Measurements from ENCODE around the gene OIT3. TPM values are rescaled to one million over a fixed set of nuclear protein-coding genes. Genes with fewer than 3 reads are reported as not detected.

The OIT3 gene
- total RNA-seq, 1 experiment from 2014 or later: not detected

DNA sequence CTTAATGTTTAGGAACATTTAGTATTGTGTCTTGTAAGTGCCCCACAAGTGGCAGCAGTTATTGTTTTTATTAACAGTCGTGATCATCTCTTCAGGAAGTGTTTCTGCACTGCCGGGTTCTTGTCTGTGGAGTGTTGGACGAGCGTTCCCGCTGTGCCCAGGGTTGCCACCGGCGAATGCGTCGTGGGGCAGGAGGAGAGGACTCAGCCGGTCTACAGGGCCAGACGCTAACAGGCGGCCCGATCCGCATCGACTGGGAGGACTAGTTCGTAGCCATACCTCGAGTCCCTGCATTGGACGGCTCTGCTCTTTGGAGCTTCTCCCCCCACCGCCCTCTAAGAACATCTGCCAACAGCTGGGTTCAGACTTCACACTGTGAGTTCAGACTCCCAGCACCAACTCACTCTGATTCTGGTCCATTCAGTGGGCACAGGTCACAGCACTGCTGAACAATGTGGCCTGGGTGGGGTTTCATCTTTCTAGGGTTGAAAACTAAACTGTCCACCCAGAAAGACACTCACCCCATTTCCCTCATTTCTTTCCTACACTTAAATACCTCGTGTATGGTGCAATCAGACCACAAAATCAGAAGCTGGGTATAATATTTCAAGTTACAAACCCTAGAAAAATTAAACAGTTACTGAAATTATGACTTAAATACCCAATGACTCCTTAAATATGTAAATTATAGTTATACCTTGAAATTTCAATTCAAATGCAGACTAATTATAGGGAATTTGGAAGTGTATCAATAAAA is 38.9 kb downstream of the OIT3 start:
- Histone ChIP-seq H3K27me3 (ENCODE audit: control insufficient read depth, insufficient read depth, low read length) (0 out of 2 replicates have a peak, but pooled peaks cover 2% of the 10 kb centered on the region), H3K27ac (ENCODE audit: low read length) (no peak overlapping the region), H3K36me3 (ENCODE audit: control insufficient read depth, insufficient read depth, low read length) (no peaks in the 10 kb centered on the region), H3K9me3 (ENCODE audit: control insufficient read depth, insufficient read depth, low read depth, low read length) (no peaks in the 10 kb centered on the region), H3K4me1 (ENCODE audit: control insufficient read depth, insufficient read depth, low read length) (no peaks in the 10 kb centered on the region), H3K4me3 (ENCODE audit: low read depth in 2 of 2, low read length in 2 of 2) (no peak overlapping the region)
- ChIA-PET POLR2A (no interaction called here), CTCF (no interaction called here)
- DNase-seq (ENCODE audit: low read depth, low spot score) (no peak), ATAC-seq (no peak)
- intact Hi-C loops (cut with micrococcal nuclease; ENCODE audit: unreplicated experiment) (no loop called here), in situ Hi-C loops (cut with HindIII; ENCODE audit: low pct_unique_long_range_greater_than_20kb, low sequenced_read_pairs) (no loop called here)
- no TSS peak for BruUV-seq (replicated peaks)
- TF ChIP-seq SIN3A (IDR thresholded peaks at IDR 0.05; ENCODE audit: borderline replicate concordance, insufficient read depth, low read depth, low read length): no peak
- TF ChIP-seq, protein P1, sequence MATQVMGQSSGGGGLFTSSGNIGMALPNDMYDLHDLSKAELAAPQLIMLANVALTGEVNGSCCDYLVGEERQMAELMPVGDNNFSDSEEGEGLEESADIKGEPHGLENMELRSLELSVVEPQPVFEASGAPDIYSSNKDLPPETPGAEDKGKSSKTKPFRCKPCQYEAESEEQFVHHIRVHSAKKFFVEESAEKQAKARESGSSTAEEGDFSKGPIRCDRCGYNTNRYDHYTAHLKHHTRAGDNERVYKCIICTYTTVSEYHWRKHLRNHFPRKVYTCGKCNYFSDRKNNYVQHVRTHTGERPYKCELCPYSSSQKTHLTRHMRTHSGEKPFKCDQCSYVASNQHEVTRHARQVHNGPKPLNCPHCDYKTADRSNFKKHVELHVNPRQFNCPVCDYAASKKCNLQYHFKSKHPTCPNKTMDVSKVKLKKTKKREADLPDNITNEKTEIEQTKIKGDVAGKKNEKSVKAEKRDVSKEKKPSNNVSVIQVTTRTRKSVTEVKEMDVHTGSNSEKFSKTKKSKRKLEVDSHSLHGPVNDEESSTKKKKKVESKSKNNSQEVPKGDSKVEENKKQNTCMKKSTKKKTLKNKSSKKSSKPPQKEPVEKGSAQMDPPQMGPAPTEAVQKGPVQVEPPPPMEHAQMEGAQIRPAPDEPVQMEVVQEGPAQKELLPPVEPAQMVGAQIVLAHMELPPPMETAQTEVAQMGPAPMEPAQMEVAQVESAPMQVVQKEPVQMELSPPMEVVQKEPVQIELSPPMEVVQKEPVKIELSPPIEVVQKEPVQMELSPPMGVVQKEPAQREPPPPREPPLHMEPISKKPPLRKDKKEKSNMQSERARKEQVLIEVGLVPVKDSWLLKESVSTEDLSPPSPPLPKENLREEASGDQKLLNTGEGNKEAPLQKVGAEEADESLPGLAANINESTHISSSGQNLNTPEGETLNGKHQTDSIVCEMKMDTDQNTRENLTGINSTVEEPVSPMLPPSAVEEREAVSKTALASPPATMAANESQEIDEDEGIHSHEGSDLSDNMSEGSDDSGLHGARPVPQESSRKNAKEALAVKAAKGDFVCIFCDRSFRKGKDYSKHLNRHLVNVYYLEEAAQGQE (IDR thresholded peaks at IDR 0.05; ENCODE audit: insufficient read depth in 1 of 2, low read depth in 2 of 2, low read length in 1 of 2): no peak
- no peak for TF ChIP-seq POLR2AphosphoS5 (IDR thresholded peaks at IDR 0.05; ENCODE audit: low read depth, low read length)
- TF ChIP-seq TCF7L2 (IDR thresholded peaks at IDR 0.05; ENCODE audit: low read depth, low read length): no peak
- no peak for TF ChIP-seq CTCF (IDR thresholded peaks at IDR 0.05)

- CTCF ChIA-PET: no interaction called here
- no peak for ATAC-seq
These were observed 41.8 kb downstream of the OIT3 start for GRCh38 chr10:72935361-72935760.

More at GRCh38 chr10:72935361-72935760, 41.8 kb downstream of the OIT3 start:
- Histone ChIP-seq H3K27me3 (ENCODE audit: control insufficient read depth, insufficient read depth, low read length) (no peaks in the 10 kb centered on the region), H3K4me1 (ENCODE audit: control insufficient read depth, insufficient read depth, low read length) (no peaks in the 10 kb centered on the region), H3K9me3 (ENCODE audit: control insufficient read depth, insufficient read depth, low read depth, low read length) (no peaks in the 10 kb centered on the region), H3K27ac (ENCODE audit: low read length) (no peak overlapping the region), H3K4me3 (ENCODE audit: low read depth in 2 of 2, low read length in 2 of 2) (no peak overlapping the region), H3K36me3 (ENCODE audit: control insufficient read depth, insufficient read depth, low read length) (no peaks in the 10 kb centered on the region)
- intact Hi-C loops (cut with micrococcal nuclease; ENCODE audit: unreplicated experiment) (no loop called here), in situ Hi-C loops (cut with HindIII; ENCODE audit: low pct_unique_long_range_greater_than_20kb, low sequenced_read_pairs) (no loop called here)
- DNase-seq (ENCODE audit: low read depth, low spot score): no peak
- no peak for TF ChIP-seq POLR2AphosphoS5 (IDR thresholded peaks at IDR 0.05; ENCODE audit: low read depth, low read length)
- TF ChIP-seq, protein P1 (IDR thresholded peaks at IDR 0.05; ENCODE audit: insufficient read depth in 1 of 2, low read depth in 2 of 2, low read length in 1 of 2): no peak
- TF ChIP-seq TCF7L2 (IDR thresholded peaks at IDR 0.05; ENCODE audit: low read depth, low read length): no peak
- TF ChIP-seq SIN3A (IDR thresholded peaks at IDR 0.05; ENCODE audit: borderline replicate concordance, insufficient read depth, low read depth, low read length): no peak
- TF ChIP-seq CTCF (IDR thresholded peaks at IDR 0.05): no peak
- no TSS peak for BruUV-seq (replicated peaks)
- POLR2A ChIA-PET: no interaction called here
